HG03378 (cell line): ENCODE results near the gene ZDHHC11.
"Not testable (repeated sequence)": the region's sequence is repeated elsewhere in the genome, so short reads cannot be mapped to it uniquely, and the experiment has no call there.

ENCODE experiments used
- ATAC-seq: cut with Tn5 transposase; IDR thresholded peaks from one replicate; pipeline ENCODE4 v1.9.1; 2021; ENCODE audit warnings: mild to moderate bottlenecking, moderate library complexity; ENCODE audit not compliant: unreplicated experiment

ZDHHC11 gene

GRCh38 chr5:778967-779366 lies 71.8 kb downstream of the ZDHHC11 start:
- ATAC-seq: not testable (repeated sequence)

- not testable (repeated sequence) for ATAC-seq
Measured at GRCh38 chr5:778421-778820, 72.4 kb downstream of the ZDHHC11 start.

GRCh38 chr5:777756-778161 lies 73.0 kb downstream of the ZDHHC11 start:
- no peak for ATAC-seq

GRCh38 chr5:776862-777711 lies 73.7 kb downstream of the ZDHHC11 start:
- ATAC-seq: no peak

- ATAC-seq: no peak
Measured at GRCh38 chr5:775961-776861, 74.6 kb downstream of the ZDHHC11 start.

GRCh38 chr5:775595-775960 lies 75.2 kb downstream of the ZDHHC11 start:
- ATAC-seq: not testable (repeated sequence)

GRCh38 chr5:774854-775505 lies 75.8 kb downstream of the ZDHHC11 start:
- ATAC-seq: not testable (repeated sequence)

GRCh38 chr5:774304-774703 lies 76.5 kb downstream of the ZDHHC11 start:
- ATAC-seq: not testable (repeated sequence)

GRCh38 chr5:773517-774264 lies 77.1 kb downstream of the ZDHHC11 start:
- no peak for ATAC-seq

- ATAC-seq: not testable (repeated sequence)
Measured at GRCh38 chr5:772931-773330, 77.9 kb downstream of the ZDHHC11 start.

- not testable (repeated sequence) for ATAC-seq
Measured at GRCh38 chr5:772547-772890, 78.3 kb downstream of the ZDHHC11 start.

- not testable (repeated sequence) for ATAC-seq
Measured at GRCh38 chr5:771841-772546, 78.8 kb downstream of the ZDHHC11 start.

- ATAC-seq: not testable (repeated sequence)
Measured at GRCh38 chr5:771087-771781, 79.6 kb downstream of the ZDHHC11 start.

- ATAC-seq: not testable (repeated sequence)
Measured at GRCh38 chr5:770585-770984, 80.2 kb downstream of the ZDHHC11 start.

GRCh38 chr5:769485-770145 lies 81.2 kb downstream of the ZDHHC11 start:
- not testable (repeated sequence) for ATAC-seq

- ATAC-seq: no peak
Measured at GRCh38 chr5:766666-767431, 83.9 kb downstream of the ZDHHC11 start.

- no peak for ATAC-seq
Measured at GRCh38 chr5:765948-766631, 84.7 kb downstream of the ZDHHC11 start.
